SK-N-SH (cell line): ENCODE results near the gene DIS3L2. TPM values are rescaled to one million over a fixed set of nuclear protein-coding genes. Genes with fewer than 3 reads are reported as not detected.

Source experiments
- CTCF ChIA-PET: fragments of 300-600, 350-600 bp; formaldehyde crosslinking; extraction: SDS; loops from one replicate; lab custom pipeline; 2021; lab: Yijun Ruan, JAX
- POLR2A ChIA-PET: fragments of 350-600 bp; sonication (Branson Sonifier 250); formaldehyde crosslinking; extraction: SDS; loops from one replicate; lab custom pipeline; 2020; ENCODE audit warnings: antibody characterized with exemption, inconsistent platforms; lab: Yijun Ruan, JAX
- DNase-seq: peaks from one replicate; pipeline ENCODE4 v3.0.0; 2012
- H2AFZ ChIP-seq: fragments of 200-600 bp; sonication (generic); 2 replicates; pipeline ENCODE4 v1.8.1; 2016; ENCODE audit warnings: antibody characterized with exemption, mild to moderate bottlenecking, low read depth
- H3F3A ChIP-seq: fragments of 200-600 bp; sonication (generic); replicated peaks from 2 replicates; pipeline ENCODE3; 2016; ENCODE audit warnings: antibody characterized with exemption, mild to moderate bottlenecking; ENCODE audit not compliant: insufficient read depth
- H3K27ac ChIP-seq, 2 experiments: fragments of 200-500 bp in 1 of 2; fragments of 200-600 bp in 1 of 2; sonication (Bioruptor generic) in 1 of 2; sonication (generic), shearing (Covaris generic) in 1 of 2; 2 replicates each; pipeline versions ENCODE4 v1.5.1 to v1.6.1; 2014 to 2016; ENCODE audit warnings: low read depth in 2 of 2, inconsistent platforms in 1 of 2, low read length in 1 of 2, mild to moderate bottlenecking in 1 of 2, mixed read lengths in 1 of 2
- H3K27me3 ChIP-seq: fragments of 200-600 bp; sonication (generic), shearing (Covaris generic); 2 replicates; pipeline ENCODE4 v1.6.1; 2016; ENCODE audit warnings: mixed run types; ENCODE audit not compliant: insufficient read depth
- H3K36me3 ChIP-seq, 2 experiments: fragments of 200-500 bp in 1 of 2; fragments of 200-600 bp in 1 of 2; sonication (Bioruptor generic) in 1 of 2; sonication (generic) in 1 of 2; replicated peaks in 1 of 2; 2 replicates each; pipeline versions ENCODE3 to v1.5.1; 2014 to 2016; ENCODE audit warnings: low read length in 1 of 2, mild to moderate bottlenecking in 1 of 2; ENCODE audit not compliant: insufficient read depth in 2 of 2, control insufficient read depth in 1 of 2
- H3K4me1 ChIP-seq, 2 experiments: fragments of 200-500 bp in 1 of 2; fragments of 200-600 bp in 1 of 2; sonication (Bioruptor generic) in 1 of 2; sonication (generic), shearing (Covaris generic) in 1 of 2; 2 replicates each; pipeline versions ENCODE4 v1.5.1 to v1.6.1; 2014 to 2016; ENCODE audit warnings: low read depth in 1 of 2, low read length in 1 of 2, mixed run types in 1 of 2; ENCODE audit not compliant: insufficient read depth in 2 of 2, control insufficient read depth in 1 of 2
- H3K4me2 ChIP-seq: fragments of 200-600 bp; sonication (generic), shearing (Covaris generic); 2 replicates; pipeline ENCODE4 v1.6.1; 2017; ENCODE audit warnings: mixed run types
- H3K4me3 ChIP-seq, 2 experiments: fragments of 200-500 bp in 1 of 2; fragments of 200-600 bp in 1 of 2; sonication (Bioruptor generic) in 1 of 2; sonication (generic), shearing (Covaris generic) in 1 of 2; 2 replicates each; pipeline versions ENCODE4 v1.5.1 to v1.8.1; 2014 to 2016; ENCODE audit warnings: low read depth in 2 of 2, inconsistent platforms in 1 of 2, low read length in 1 of 2, mild to moderate bottlenecking in 1 of 2, mixed read lengths in 1 of 2, moderate library complexity in 1 of 2
- H3K79me2 ChIP-seq: fragments of 200-600 bp; sonication (generic); 2 replicates; pipeline ENCODE4 v1.8.1; 2017; ENCODE audit warnings: mild to moderate bottlenecking; ENCODE audit not compliant: insufficient read depth
- H3K9ac ChIP-seq: fragments of 200-600 bp; sonication (generic); 2 replicates; pipeline ENCODE4 v1.6.1; 2017; ENCODE audit warnings: mixed run types
- H3K9me2 ChIP-seq: fragments of 200-600 bp; sonication (generic); 2 replicates; pipeline ENCODE4 v1.6.1; 2017; ENCODE audit warnings: mixed run types
- H3K9me3 ChIP-seq: fragments of 200-600 bp; sonication (generic); 2 replicates; pipeline ENCODE4 v1.6.1; 2017; ENCODE audit warnings: mixed run types, mild to moderate bottlenecking, moderate library complexity
- H4K20me1 ChIP-seq: fragments of 200-600 bp; sonication (generic); 2 replicates; pipeline ENCODE4 v1.6.1; 2017; ENCODE audit warnings: mild to moderate bottlenecking, mixed run types; ENCODE audit not compliant: insufficient read depth
- CHD2 ChIP-seq: fragments of 150-350 bp; IDR thresholded peaks from 2 replicates; pipeline ENCODE4 v1.6.1; 2018; ENCODE audit warnings: low read length; ENCODE audit not compliant: partially characterized antibody
- FOSL2 ChIP-seq: IDR thresholded peaks from 2 replicates; pipeline ENCODE4 v1.4.0; 2012; ENCODE audit warnings: low read depth, mild to moderate bottlenecking, moderate library complexity, borderline replicate concordance
- REST ChIP-seq: IDR thresholded peaks from 2 replicates; pipeline ENCODE4 v1.6.1; 2012; ENCODE audit warnings: mild to moderate bottlenecking, low read depth, low read length, moderate library complexity
- SMC3 ChIP-seq: IDR thresholded peaks from 2 replicates; pipeline ENCODE4 v1.6.1; 2012; ENCODE audit warnings: low read depth, low read length, improper control_type of control experiment
- WGBS: methylation state at CpG from one replicate; pipeline ENCODE4 v1.1.6; 2017; ENCODE audit warnings: low lambda C conversion rate; 5-methylcytosine and 5-hydroxymethylcytosine counted together
- polyA plus RNA-seq, 3 experiments: library from polyadenylated mRNA; depleted of rRNA; stranded (reverse); fragments of >200 nt; gene quantifications; 2 replicates each; pipeline ENCODE4 v1.2.3, GENCODE V29; 2012
- TF ChIP-seq, protein P1 (sequence below): fragments of 200-600 bp; sonication (generic); IDR thresholded peaks from 2 replicates; pipeline ENCODE4 v1.6.1; 2017; ENCODE audit warnings: antibody characterized with exemption, mild to moderate bottlenecking, moderate library complexity

The DIS3L2 gene
- polyA plus RNA-seq, 1 of the 3 experiments (the other 2 are of a cell fraction): 17.9 TPM

GRCh38 chr2:232133078-232133477 lies 171.6 kb downstream of the DIS3L2 start:
- Histone ChIP-seq H3K4me2 (no peak overlapping the region), H3K36me3 (peaks cover 15 to 26% of the 10 kb centered on the region in 2 experiments), H3F3A (no peaks in the 10 kb centered on the region), H4K20me1 (no peaks in the 10 kb centered on the region), H2AFZ (no peak overlapping the region), H3K9me2 (no peaks in the 10 kb centered on the region), H3K4me1 (peaks cover 0 to 11% of the 10 kb centered on the region in 2 experiments; a peak in 1 of 4 replicates), H3K27me3 (no peaks in the 10 kb centered on the region), H3K27ac (no peak overlapping the region), H3K4me3 (no peak overlapping the region), H3K79me2 (no peaks in the 10 kb centered on the region), H3K9ac (no peak overlapping the region), H3K9me3 (no peaks in the 10 kb centered on the region)
- CTCF ChIA-PET: interaction anchor here (1.0 kb wide), 1 partner anchor 9 kb away, joined by 3 read pairs; no protein-coding TSS in a partner anchor
- WGBS: 100% methylated on average over 1 of the region's 1 CpG
- DNase-seq: no peak
- TF ChIP-seq FOSL2: no peak
- TF ChIP-seq, protein P1, sequence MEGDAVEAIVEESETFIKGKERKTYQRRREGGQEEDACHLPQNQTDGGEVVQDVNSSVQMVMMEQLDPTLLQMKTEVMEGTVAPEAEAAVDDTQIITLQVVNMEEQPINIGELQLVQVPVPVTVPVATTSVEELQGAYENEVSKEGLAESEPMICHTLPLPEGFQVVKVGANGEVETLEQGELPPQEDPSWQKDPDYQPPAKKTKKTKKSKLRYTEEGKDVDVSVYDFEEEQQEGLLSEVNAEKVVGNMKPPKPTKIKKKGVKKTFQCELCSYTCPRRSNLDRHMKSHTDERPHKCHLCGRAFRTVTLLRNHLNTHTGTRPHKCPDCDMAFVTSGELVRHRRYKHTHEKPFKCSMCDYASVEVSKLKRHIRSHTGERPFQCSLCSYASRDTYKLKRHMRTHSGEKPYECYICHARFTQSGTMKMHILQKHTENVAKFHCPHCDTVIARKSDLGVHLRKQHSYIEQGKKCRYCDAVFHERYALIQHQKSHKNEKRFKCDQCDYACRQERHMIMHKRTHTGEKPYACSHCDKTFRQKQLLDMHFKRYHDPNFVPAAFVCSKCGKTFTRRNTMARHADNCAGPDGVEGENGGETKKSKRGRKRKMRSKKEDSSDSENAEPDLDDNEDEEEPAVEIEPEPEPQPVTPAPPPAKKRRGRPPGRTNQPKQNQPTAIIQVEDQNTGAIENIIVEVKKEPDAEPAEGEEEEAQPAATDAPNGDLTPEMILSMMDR: peak; percentile 19; the same call in 1 of the 2 replicates
- POLR2A ChIA-PET: no interaction called here

GRCh38 chr2:232134939-232135338 lies 173.4 kb downstream of the DIS3L2 start:
- H3F3A ChIP-seq: no peaks in the 10 kb centered on the region
- H3K27me3 ChIP-seq: no peaks in the 10 kb centered on the region
- CTCF ChIA-PET: interaction anchor here (1.5 kb wide), 1 partner anchor 12 kb away, joined by 4 read pairs; no protein-coding TSS in a partner anchor
- no peak for TF ChIP-seq REST
- no peak for TF ChIP-seq SMC3
- TF ChIP-seq CHD2: no peak
- TF ChIP-seq, all 33 proteins: peak for 0
- Histone ChIP-seq H2AFZ (no peak overlapping the region), H3K4me1 (peaks cover 0 to 11% of the 10 kb centered on the region in 2 experiments; a peak in 1 of 4 replicates), H3K79me2 (no peaks in the 10 kb centered on the region), H3K27ac (no peak overlapping the region), H3K36me3 (peaks cover 15 to 28% of the 10 kb centered on the region in 2 experiments), H3K4me3 (no peak overlapping the region), H3K4me2 (no peak overlapping the region), H4K20me1 (no peaks in the 10 kb centered on the region), H3K9me2 (no peaks in the 10 kb centered on the region), H3K9me3 (no peaks in the 10 kb centered on the region), H3K9ac (no peak overlapping the region)
- 100% methylated on average over 4 of the region's 4 CpGs for WGBS
- POLR2A ChIA-PET: no interaction called here
- DNase-seq: no peak
